GM21528 (cell line): Measurements from ENCODE around the gene PIM3.

ENCODE experiments used
- ATAC-seq: cut with Tn5 transposase; IDR thresholded peaks from one replicate; pipeline ENCODE4 v1.9.1; 2021; ENCODE audit warnings: mild to moderate bottlenecking, moderate library complexity; ENCODE audit not compliant: unreplicated experiment, low FRiP score

PIM3 gene

GRCh38 chr22:49927483-49928184 lies 32.9 kb upstream of the PIM3 start:
- ATAC-seq: no peak

DNA sequence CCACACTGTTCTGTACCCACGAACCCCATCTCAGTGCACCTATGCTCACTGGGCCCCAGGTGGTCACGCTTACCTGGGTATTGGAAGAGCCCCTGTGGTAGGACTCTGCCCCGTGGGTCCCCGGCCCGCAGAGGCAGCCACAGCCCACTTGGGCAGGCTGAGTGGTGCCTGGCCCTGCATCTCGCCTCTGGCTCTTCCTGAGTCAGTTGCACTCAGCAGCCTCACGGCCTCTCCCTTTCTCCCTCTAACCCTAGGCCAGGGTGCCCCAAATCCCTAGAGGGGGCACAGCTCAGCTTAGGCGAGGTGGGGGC lies 32.4 kb upstream of the PIM3 start:
- no peak for ATAC-seq

- no peak for ATAC-seq
Measured at GRCh38 chr22:49928555-49929210, 31.9 kb upstream of the PIM3 start.

- ATAC-seq: no peak
Measured at GRCh38 chr22:49929211-49929979, 31.2 kb upstream of the PIM3 start.

- no peak for ATAC-seq
Measured at GRCh38 chr22:49929994-49930575, 30.5 kb upstream of the PIM3 start.

GRCh38 chr22:49930596-49931412 lies 29.8 kb upstream of the PIM3 start:
- no peak for ATAC-seq

GRCh38 chr22:49933236-49934159 lies 27.1 kb upstream of the PIM3 start:
- ATAC-seq: no peak

GRCh38 chr22:49934160-49934890 lies 26.2 kb upstream of the PIM3 start:
- no peak for ATAC-seq

DNA sequence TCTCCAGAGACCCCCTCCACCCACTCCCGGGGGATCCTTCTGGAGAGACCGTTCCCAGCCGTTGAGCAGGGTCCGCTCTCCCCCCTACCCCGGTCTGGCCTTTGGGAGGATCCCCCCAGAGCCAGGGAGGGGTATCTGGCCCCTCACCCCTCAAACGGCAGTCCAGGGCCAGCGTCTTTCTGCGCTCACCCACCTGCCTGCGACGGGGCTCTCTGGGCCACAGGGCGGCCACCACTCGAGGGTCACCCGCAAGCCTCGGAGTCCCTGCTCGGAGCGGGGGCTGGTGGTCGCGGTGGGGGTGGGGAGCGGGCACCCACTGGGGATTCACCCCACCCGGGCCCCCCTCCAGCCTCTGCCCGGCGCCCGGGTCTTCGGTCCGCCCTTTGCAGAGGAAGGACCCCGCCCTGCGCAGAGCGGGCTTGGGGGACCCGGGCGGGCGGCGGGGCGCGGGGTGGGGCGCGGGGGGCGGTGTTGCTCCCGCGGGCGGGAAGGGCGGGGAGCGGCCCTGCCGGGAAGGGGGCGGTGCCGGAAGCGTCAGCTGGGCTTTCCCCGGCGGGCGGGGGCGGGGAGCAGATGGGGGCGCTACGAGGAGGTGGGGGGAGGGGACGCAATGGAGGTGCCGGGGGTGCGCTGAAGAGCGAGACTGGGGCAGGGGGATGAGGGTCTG lies 25.5 kb upstream of the PIM3 start:
- no peak for ATAC-seq

GRCh38 chr22:49935561-49935960 lies 25.0 kb upstream of the PIM3 start:
- no peak for ATAC-seq

GRCh38 chr22:49936018-49936972 lies 24.3 kb upstream of the PIM3 start:
- ATAC-seq: peak; percentile 43

GRCh38 chr22:49936973-49937757 lies 23.4 kb upstream of the PIM3 start:
- ATAC-seq: no peak

DNA sequence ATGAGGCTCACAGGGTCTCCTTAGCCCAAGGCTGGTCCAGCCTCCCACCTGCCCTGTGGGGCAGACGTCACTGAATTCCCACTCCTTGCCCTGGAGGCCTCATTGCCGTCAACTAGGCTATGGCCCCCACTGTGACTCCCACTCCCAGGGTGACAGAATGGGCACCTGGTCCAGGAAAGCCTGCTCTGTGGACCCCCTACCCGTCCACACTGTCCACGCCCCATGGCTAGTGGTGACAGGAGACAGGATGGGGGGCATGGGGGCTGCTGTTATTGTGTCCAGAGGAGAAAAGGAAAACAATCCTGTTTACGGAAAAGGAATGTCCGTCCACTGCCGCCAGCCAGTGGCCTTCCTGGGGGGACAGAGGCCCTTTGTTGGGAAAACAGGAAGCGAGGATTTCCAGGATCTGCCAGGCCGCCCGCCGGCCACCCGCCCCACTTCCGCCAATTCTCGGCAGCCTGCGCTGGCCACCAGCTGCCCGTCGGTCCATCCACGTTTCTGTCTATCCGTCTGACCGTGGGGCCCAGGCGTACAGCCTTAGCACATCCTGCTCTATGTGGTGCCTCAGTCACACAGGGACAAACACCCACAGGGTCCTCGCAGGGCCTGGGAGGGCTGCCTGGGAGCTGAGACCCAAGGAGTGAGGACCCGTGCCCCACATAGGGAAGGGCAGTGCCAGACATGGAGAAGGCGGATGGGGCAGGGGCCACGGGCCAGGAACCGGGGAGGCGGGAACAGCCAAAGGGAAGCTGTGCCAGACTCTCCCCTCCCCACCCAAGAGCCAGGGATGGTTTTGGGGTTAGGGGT lies 22.6 kb upstream of the PIM3 start:
- ATAC-seq: no peak

GRCh38 chr22:49938565-49939136 lies 21.9 kb upstream of the PIM3 start:
- no peak for ATAC-seq
